ENCODE results near the gene MEA1. TPM values are rescaled to one million over a fixed set of nuclear protein-coding genes. Genes with fewer than 3 reads are reported as not detected.

MEA1 gene
- total and polyA plus RNA-seq, 2 experiments from 2014 or later = 70.5 to 205 TPM

GRCh38 chr6:42967228-42967627 lies 46.5 kb downstream of the MEA1 start:
- peaks cover 7% of the 10 kb centered on the region for H3K27me3 Mint-ChIP-seq (ENCODE audit: insufficient read depth, low read depth, poor library complexity)
- H3K79me2 ChIP-seq (replicated peaks; ENCODE audit: insufficient read depth) = no peaks in the 10 kb centered on the region
- H3K4me3 Mint-ChIP-seq = no peak overlapping the region
- H4K20me1 ChIP-seq (replicated peaks; ENCODE audit: insufficient read depth) = no peaks in the 10 kb centered on the region
- ATAC-seq (no peak), DNase-seq (ENCODE audit: low spot score) (no peak)
- H3K27ac Mint-ChIP-seq = no peak overlapping the region; the same call in 1 of the 2 replicates
- 0 out of 2 replicates have a peak, but pooled peaks cover 6% of the 10 kb centered on the region for H3F3A ChIP-seq (replicated peaks; ENCODE audit: low read depth)
- H3K4me1 ChIP-seq (ENCODE audit: insufficient read depth) = no peaks in the 10 kb centered on the region
- H3K9me2 ChIP-seq (ENCODE audit: insufficient read depth) = no peaks in the 10 kb centered on the region
- H3K4me2 ChIP-seq = no peak overlapping the region
- no peak overlapping the region for H2AFZ ChIP-seq
- H3K9me3 Mint-ChIP-seq = no peaks in the 10 kb centered on the region
- H3K36me3 ChIP-seq (ENCODE audit: insufficient read depth) = no peaks in the 10 kb centered on the region; the same call in 1 of the 2 replicates
- no peak overlapping the region for H3K4me3 ChIP-seq
- H3K27me3 ChIP-seq (ENCODE audit: insufficient read depth) = no peaks in the 10 kb centered on the region
- H3K36me3 Mint-ChIP-seq (ENCODE audit: low read depth) = peaks cover 3% of the 10 kb centered on the region; the same call in 2 of the 3 replicates
- peaks cover 6% of the 10 kb centered on the region; the same call in 2 of the 3 replicates for H3K4me1 Mint-ChIP-seq
- no peak for TF ChIP-seq NANOG (IDR thresholded peaks at IDR 0.05; ENCODE audit: borderline replicate concordance)
- TF ChIP-seq CTCF (conservative IDR thresholded peaks at IDR 0.05; ENCODE audit: low read depth in 2 of 2) = no peak
- TF ChIP-seq ZNF114 (CRISPR knock-in tag; IDR thresholded peaks at IDR 0.05) = no peak
- H3K27ac ChIP-seq (ENCODE audit: low read depth) = no peak overlapping the region

GRCh38 chr6:42966571-42966970 lies 47.2 kb downstream of the MEA1 start:
- H3K9me3 Mint-ChIP-seq = no peaks in the 10 kb centered on the region
- Histone ChIP-seq H3K36me3 (ENCODE audit: insufficient read depth) (no peaks in the 10 kb centered on the region; the same call in 1 of the 2 replicates), H3K4me3 (no peak overlapping the region), H3K79me2 (replicated peaks; ENCODE audit: insufficient read depth) (no peaks in the 10 kb centered on the region), H3K4me2 (no peak overlapping the region), H3F3A (replicated peaks; ENCODE audit: low read depth) (peaks cover 6% of the 10 kb centered on the region; the same call in 1 of the 2 replicates), H3K27ac (ENCODE audit: low read depth) (no peak overlapping the region), H3K4me1 (ENCODE audit: insufficient read depth) (no peaks in the 10 kb centered on the region), H3K27me3 (ENCODE audit: insufficient read depth) (peaks cover 3% of the 10 kb centered on the region; the same call in 1 of the 2 replicates), H3K9me2 (ENCODE audit: insufficient read depth) (no peaks in the 10 kb centered on the region), H2AFZ (no peak overlapping the region), H4K20me1 (replicated peaks; ENCODE audit: insufficient read depth) (no peaks in the 10 kb centered on the region)
- no peak for DNase-seq (ENCODE audit: low spot score)
- H3K27ac Mint-ChIP-seq = no peak overlapping the region
- H3K27me3 Mint-ChIP-seq (ENCODE audit: insufficient read depth, low read depth, poor library complexity) = peaks cover 14% of the 10 kb centered on the region
- peaks cover 3% of the 10 kb centered on the region; the same call in 2 of the 3 replicates for H3K36me3 Mint-ChIP-seq (ENCODE audit: low read depth)
- peaks cover 8% of the 10 kb centered on the region; the same call in 2 of the 3 replicates for H3K4me1 Mint-ChIP-seq
- no peak for ATAC-seq
- H3K4me3 Mint-ChIP-seq = no peak overlapping the region
- no peak for TF ChIP-seq POLR2AphosphoS5 (IDR thresholded peaks at IDR 0.05; ENCODE audit: low read depth)
- TF ChIP-seq ZNF331 (CRISPR knock-in tag; IDR thresholded peaks at IDR 0.05; ENCODE audit: low read depth) = no peak
- TF ChIP-seq ETS1 (IDR thresholded peaks at IDR 0.05) = no peak
- TF ChIP-seq ZNF462 (CRISPR knock-in tag; IDR thresholded peaks at IDR 0.05) = no peak
- no peak for TF ChIP-seq ZNF114 (CRISPR knock-in tag; IDR thresholded peaks at IDR 0.05)
- TF ChIP-seq CREB1 (CRISPR knock-in tag; IDR thresholded peaks at IDR 0.05; ENCODE audit: low read depth) = no peak
- no peak for TF ChIP-seq EZH2phosphoT487 (IDR thresholded peaks at IDR 0.05; ENCODE audit: unreplicated experiment)
- no peak for TF ChIP-seq STAT1 (IDR thresholded peaks at IDR 0.05; ENCODE audit: unreplicated experiment)
